ENCODE measurements around the gene CD164L2.

CD164L2 gene

GRCh38 chr1:27358928-27359313 is 24.2 kb downstream of the CD164L2 start (continued):
- TF ChIP-seq PATZ1 (CRISPR knock-in tag; IDR thresholded peaks at IDR 0.05; ENCODE audit: borderline replicate concordance), result no peak
- TF ChIP-seq ISL1 (CRISPR knock-in tag; IDR thresholded peaks at IDR 0.05), result no peak

GRCh38 chr1:27358038-27358927 is 24.9 kb downstream of the CD164L2 start:
- TF ChIP-seq ZFP30 (CRISPR knock-in tag; IDR thresholded peaks at IDR 0.05), result no peak
- TF ChIP-seq CSDC2 (CRISPR knock-in tag; IDR thresholded peaks at IDR 0.05), result no peak
- no peak for TF ChIP-seq RARB (CRISPR knock-in tag; IDR thresholded peaks at IDR 0.05)
- TF ChIP-seq POU6F1 (CRISPR knock-in tag; IDR thresholded peaks at IDR 0.05; ENCODE audit: borderline replicate concordance, low read depth), result no peak
- TF ChIP-seq CREB5 (CRISPR knock-in tag; IDR thresholded peaks at IDR 0.05; ENCODE audit: low read depth), result no peak
- no peak for TF ChIP-seq ZNF8 (CRISPR knock-in tag; IDR thresholded peaks at IDR 0.05)
- no peak for TF ChIP-seq ESRRG (CRISPR knock-in tag; IDR thresholded peaks at IDR 0.05)
- no peak for TF ChIP-seq TOX (CRISPR knock-in tag; IDR thresholded peaks at IDR 0.05; ENCODE audit: borderline replicate concordance)
- no peak for TF ChIP-seq ZC3H10 (CRISPR knock-in tag; IDR thresholded peaks at IDR 0.05)
- no peak for TF ChIP-seq SNAI2 (CRISPR knock-in tag; IDR thresholded peaks at IDR 0.05)
- no peak for ATAC-seq

GRCh38 chr1:27357281-27358037 is 25.7 kb downstream of the CD164L2 start:
- no peak for TF ChIP-seq ZFP3 (CRISPR knock-in tag; IDR thresholded peaks at IDR 0.05)
- no peak for TF ChIP-seq TOX (CRISPR knock-in tag; IDR thresholded peaks at IDR 0.05; ENCODE audit: borderline replicate concordance)
- no peak for TF ChIP-seq CSRNP3 (CRISPR knock-in tag; IDR thresholded peaks at IDR 0.05)
- TF ChIP-seq ZFP30 (CRISPR knock-in tag; IDR thresholded peaks at IDR 0.05), result no peak
- TF ChIP-seq POU6F1 (CRISPR knock-in tag; IDR thresholded peaks at IDR 0.05; ENCODE audit: borderline replicate concordance, low read depth), result no peak
- no peak for TF ChIP-seq TCF4 (CRISPR knock-in tag; IDR thresholded peaks at IDR 0.05; ENCODE audit: borderline replicate concordance)
- no peak for TF ChIP-seq BACH2 (CRISPR knock-in tag; IDR thresholded peaks at IDR 0.05; ENCODE audit: borderline replicate concordance)
- TF ChIP-seq ZC3H10 (CRISPR knock-in tag; IDR thresholded peaks at IDR 0.05), result no peak
- ATAC-seq, result peak; percentile 91

GRCh38 chr1:27356619-27357280 is 26.4 kb downstream of the CD164L2 start:
- no peak for TF ChIP-seq PPARA (CRISPR knock-in tag; IDR thresholded peaks at IDR 0.05; ENCODE audit: borderline replicate concordance)
- no peak for TF ChIP-seq ZNF565 (CRISPR knock-in tag; conservative IDR thresholded peaks at IDR 0.05; ENCODE audit: low read depth)
- no peak for TF ChIP-seq PATZ1 (CRISPR knock-in tag; IDR thresholded peaks at IDR 0.05; ENCODE audit: borderline replicate concordance)
- TF ChIP-seq GLIS3 (CRISPR knock-in tag; IDR thresholded peaks at IDR 0.05), result no peak
- no peak for TF ChIP-seq CSDC2 (CRISPR knock-in tag; IDR thresholded peaks at IDR 0.05)
- no peak for TF ChIP-seq BACH2 (CRISPR knock-in tag; IDR thresholded peaks at IDR 0.05; ENCODE audit: borderline replicate concordance)
- no peak for TF ChIP-seq CREB5 (CRISPR knock-in tag; IDR thresholded peaks at IDR 0.05; ENCODE audit: low read depth)
- TF ChIP-seq ZNF70 (CRISPR knock-in tag; IDR thresholded peaks at IDR 0.05), result no peak
- no peak for TF ChIP-seq RARB (CRISPR knock-in tag; IDR thresholded peaks at IDR 0.05)
- ATAC-seq, result no peak
